Measurements from ENCODE around the gene SH3BGRL3.

DNA sequence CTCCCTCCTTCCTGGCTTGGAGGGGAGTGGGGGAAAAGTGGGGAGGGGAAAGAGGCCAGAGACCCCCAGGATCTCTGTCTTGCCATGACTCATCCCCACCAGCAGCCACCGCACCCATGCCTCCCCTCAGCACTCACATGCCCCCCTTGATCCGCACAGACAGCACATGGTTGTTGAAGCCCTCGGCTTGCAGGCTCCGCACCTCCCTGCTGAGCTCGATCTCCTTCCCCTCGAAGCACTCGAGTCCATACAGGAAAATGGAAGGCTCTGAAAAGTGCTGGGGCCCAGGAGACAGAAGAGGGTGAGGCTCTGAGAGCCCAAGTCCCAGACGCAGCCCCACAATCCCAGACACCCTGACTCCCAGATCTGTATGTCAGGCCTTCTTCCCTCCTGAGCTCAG, 48.7 kb downstream of the SH3BGRL3 start:
- no peak for TF ChIP-seq TAF1 (IDR thresholded peaks at IDR 0.05; ENCODE audit: low read depth, low read length)
- no peak for TF ChIP-seq POLR2A (IDR thresholded peaks at IDR 0.05; ENCODE audit: low read depth, low read length)
- TF ChIP-seq POLR2AphosphoS5 (IDR thresholded peaks at IDR 0.05; ENCODE audit: low read depth, low read length), result no peak
- TF ChIP-seq SPI1 (IDR thresholded peaks at IDR 0.05; ENCODE audit: low read depth, low read length), result no peak
- no peak for TF ChIP-seq POU2F2 (IDR thresholded peaks at IDR 0.05; ENCODE audit: low read depth, low read length)
- no peak for TF ChIP-seq PAX5 (IDR thresholded peaks at IDR 0.05; ENCODE audit: insufficient read depth, low read length, severe bottlenecking)
